GM20000 (cell line): ENCODE results near the gene CAPN15.
"Not testable (repeated sequence)": the region's sequence is repeated elsewhere in the genome, so short reads cannot be mapped to it uniquely, and the experiment has no call there.

Experiments
- DNase-seq: peaks from one replicate; pipeline ENCODE4 v3.0.0; 2012; ENCODE audit warnings: low spot score
- CTCF ChIP-seq: IDR thresholded peaks from 2 replicates; pipeline ENCODE4 v1.5.1; 2012; ENCODE audit warnings: mild to moderate bottlenecking, control low read depth; ENCODE audit errors: extremely low read depth, missing control alignments

CAPN15 gene

GRCh38 chr16:527015-527903 lies at the start of gene CAPN15:
TSS of gene CAPN15 (plus strand) at chr16:527712. CDS start at chr16:546839, 19,127 bp downstream.
- peak; percentile 97 for DNase-seq
- no peak for TF ChIP-seq CTCF

DNA sequence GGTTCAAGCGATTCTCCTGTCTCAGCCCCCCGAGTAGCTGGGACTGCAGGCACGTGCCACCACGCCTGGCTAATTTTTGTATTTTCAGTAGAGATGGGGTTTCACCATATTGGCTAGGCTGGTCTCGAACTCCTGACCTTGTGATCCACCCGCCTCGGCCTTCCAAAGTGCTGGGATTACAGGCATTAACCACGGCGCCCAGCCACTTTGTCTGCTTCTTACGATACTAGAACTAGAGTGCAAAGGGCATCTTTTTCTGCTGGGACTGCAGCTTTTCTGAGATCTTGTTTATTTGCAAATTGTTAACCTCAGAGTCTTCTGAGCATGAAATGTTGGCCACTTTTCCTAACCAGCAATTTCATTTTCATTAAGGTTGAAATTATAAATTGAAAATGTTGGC lies 49.2 kb upstream of the CAPN15 start:
- not testable (repeated sequence) for DNase-seq

DNA sequence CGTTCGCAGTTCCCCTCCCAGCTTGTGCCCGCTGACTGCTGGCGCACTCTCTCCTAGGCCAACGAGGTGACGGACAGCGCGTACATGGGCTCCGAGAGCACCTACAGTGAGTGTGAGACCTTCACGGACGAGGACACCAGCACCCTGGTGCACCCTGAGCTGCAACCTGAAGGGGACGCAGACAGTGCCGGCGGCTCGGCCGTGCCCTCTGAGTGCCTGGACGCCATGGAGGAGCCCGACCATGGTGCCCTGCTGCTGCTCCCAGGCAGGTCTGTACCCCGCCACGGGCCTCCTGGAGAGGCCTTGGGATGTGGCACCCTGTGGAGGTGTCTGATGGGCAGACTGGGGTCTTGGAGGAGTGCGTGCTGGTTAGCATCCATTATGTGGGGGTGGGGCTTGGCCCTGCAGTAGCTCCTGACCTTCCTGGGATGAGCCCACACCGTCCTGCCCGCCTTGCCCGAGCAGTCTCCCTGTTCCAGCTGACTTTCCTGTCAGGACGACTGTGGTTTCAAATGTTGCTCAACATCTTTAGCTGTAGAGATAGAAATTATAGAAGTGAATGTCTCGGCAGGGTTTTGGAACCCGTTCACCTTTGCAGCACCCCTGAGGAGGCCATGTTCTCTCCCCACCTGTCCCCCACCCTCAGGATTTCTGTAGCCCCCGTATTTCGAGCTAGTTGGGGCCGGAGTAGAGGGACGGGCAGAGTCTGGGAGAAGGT lies 44.9 kb upstream of the CAPN15 start:
- no peak for TF ChIP-seq CTCF
- no peak for DNase-seq

GRCh38 chr16:483341-484075 lies 44.0 kb upstream of the CAPN15 start:
- no peak for DNase-seq
- no peak for TF ChIP-seq CTCF

DNA sequence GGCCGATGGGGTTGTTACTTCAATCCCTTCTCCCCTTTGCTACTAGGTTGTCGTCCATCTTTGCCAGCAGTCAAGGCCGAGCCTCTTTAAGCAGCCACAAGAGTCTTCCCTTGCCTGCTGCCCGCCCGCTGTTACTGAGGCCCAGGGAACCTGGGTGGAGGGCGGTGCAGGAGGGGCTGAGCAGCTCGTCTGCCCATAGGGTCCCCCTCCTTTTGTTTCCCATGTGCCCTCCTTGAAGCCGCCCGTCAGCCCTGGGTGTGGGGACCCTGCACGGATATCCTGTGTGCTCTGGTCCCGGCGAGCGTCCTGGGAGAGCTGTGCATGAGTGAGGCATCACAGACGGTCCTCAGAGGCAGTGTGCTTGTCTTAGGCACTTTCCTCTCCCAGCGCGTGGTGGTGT lies 37.9 kb upstream of the CAPN15 start:
- no peak for DNase-seq
- TF ChIP-seq CTCF, result no peak

DNA sequence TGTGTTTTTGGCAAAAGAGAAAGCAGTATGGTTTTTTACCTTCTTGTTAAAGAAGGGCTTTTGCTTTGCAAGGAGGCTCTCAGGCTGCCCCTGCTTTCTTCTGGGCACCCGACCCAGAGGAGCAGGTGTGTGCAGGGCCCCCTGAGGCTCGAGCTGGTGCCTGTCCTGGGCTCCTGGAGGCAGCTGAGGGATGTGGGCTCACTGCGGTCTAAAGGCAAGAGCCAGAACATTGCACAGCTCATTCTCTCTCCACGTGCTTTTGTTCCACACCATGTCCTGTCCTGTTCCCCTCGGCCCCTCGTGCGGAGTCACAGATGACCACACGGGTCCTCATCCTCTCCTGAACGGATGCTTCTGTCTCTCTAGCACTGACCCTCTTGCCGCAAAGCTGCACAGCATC lies 36.7 kb upstream of the CAPN15 start:
- no peak for DNase-seq
- TF ChIP-seq CTCF, result no peak

DNA sequence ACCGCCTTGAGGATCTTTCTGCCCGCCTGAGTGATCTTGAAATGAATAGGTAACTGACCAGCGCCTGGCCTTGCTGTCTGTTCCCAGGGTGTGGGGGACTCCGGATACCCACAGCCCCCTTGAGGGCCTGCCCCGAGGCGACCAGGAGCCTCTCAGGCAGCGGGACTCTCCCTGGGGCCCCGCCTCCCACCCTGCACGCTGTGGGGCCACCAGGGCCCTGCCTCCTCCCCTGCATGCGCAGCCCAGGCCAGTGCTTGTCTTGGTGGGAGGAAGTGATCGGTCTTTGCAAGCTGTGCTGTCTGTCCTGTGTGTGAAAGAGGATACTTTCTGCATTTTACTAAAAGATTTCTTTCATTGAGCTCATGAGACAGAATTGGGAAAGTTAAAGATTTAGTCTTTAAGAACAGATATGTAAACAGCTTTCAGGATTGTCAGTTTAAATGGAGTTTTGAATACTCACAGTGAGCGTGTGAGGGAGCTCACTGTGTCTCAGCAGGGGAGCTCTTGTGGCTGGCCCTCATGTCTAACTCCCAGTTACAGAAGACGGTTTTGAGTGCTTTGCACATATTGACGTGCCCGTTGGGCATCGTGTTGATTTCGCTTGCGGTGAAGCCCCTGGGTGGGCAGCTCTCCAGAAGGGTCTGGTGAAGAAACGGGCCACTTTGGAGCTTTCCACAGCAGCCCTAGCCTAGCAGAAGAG lies 36.1 kb upstream of the CAPN15 start:
- DNase-seq, result no peak
- TF ChIP-seq CTCF, result no peak
